ENCODE results near the gene PNLIPRP2. TPM values are rescaled to one million over a fixed set of nuclear protein-coding genes. Genes with fewer than 3 reads are reported as not detected.

Gene PNLIPRP2
- total RNA-seq, 2 donors from 2014 or later = 455 to 2,069 TPM

- Histone ChIP-seq H3K4me1 (peaks cover 60% of the 10 kb centered on the region), H3K36me3 (replicated peaks in 1 of 2; ENCODE audit: insufficient read depth in 1 of 2, low read depth in 2 of 2) (peaks cover 3% of the 10 kb centered on the region in 2 donors), H3K27ac (peak overlapping the region; percentile 60 to 97 (median 94)), H3K9me3 (no peaks in the 10 kb centered on the region), H3K4me3 (no peak overlapping the region), H3K27me3 (no peaks in the 10 kb centered on the region)
- intact Hi-C loops (cut with DNase I) = no loop called here
- TF ChIP-seq CTCF (IDR thresholded peaks at IDR 0.05) (no peak), POLR2A (IDR thresholded peaks at IDR 0.05) (peak in 2 of 3 donors; percentile 61 to 66)
- no peak for DNase-seq
- ATAC-seq = no peak
- WGBS, 2 donors = 42 to 51% methylated on average over 2 of the region's 2 CpGs
These were observed 24.7 kb upstream of the PNLIPRP2 start for GRCh38 chr10:116596062-116596461.

DNA sequence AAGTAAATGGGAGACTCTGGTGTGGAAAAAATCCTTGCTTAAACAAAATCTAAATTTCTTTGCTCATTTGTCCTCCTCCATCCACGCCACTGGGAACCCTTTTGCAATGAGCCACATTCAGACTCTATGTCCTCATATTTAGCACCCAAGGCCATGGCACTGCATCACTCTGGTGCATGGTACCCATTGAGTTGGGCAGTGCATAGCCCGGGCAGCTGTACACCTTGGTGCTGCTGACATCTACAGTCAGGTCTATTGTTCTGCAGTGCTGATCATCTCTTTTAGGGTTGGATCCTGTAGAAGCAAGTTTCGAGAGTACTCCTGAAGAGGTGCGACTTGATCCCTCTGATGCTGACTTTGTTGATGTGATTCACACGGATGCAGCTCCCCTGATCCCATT is 23.2 kb upstream of the PNLIPRP2 start:
- Histone ChIP-seq H3K4me1 (peaks cover 66% of the 10 kb centered on the region), H3K36me3 (replicated peaks in 1 of 2; ENCODE audit: insufficient read depth in 1 of 2, low read depth in 2 of 2) (peaks cover 3% of the 10 kb centered on the region in 2 donors), H3K27ac (peak overlapping the region; percentile 48 to 97 (median 94)), H3K4me3 (no peak overlapping the region), H3K9me3 (no peaks in the 10 kb centered on the region), H3K27me3 (no peaks in the 10 kb centered on the region)
- intact Hi-C loops (cut with DNase I) = no loop called here
- TF ChIP-seq CTCF (IDR thresholded peaks at IDR 0.05) = peak in 2 of 7 experiments; percentile 16 to 25
- TF ChIP-seq POLR2A (IDR thresholded peaks at IDR 0.05) = peak in 2 of 3 donors; percentile 74 to 78
- ATAC-seq (no peak), DNase-seq (peak in 2 of 4 donors; percentile 57 to 60)
- 38 to 89% methylated on average over 4 to 5 of the region's 5 CpGs for WGBS, 2 donors

DNA sequence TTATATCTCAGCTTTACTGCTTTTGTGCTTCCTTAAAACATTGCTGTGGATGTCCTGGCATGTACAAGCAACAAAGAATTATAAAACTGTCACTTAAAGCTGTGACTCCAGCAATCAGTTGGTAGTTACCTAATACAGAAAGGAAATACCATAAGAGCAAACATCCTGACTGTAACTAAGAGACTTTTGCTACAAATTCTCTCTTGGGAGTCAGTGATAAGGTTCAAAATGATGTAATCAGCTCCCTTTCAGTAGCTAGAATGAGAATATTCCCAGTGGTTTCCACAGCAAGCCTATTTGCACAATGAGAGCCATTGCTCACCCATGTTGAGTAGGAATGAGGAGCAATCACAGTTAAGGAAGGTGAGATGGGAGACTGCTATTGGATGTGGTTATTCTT is 22.4 kb upstream of the PNLIPRP2 start:
- DNase-seq = no peak
- TF ChIP-seq CTCF (IDR thresholded peaks at IDR 0.05) (no peak), POLR2A (IDR thresholded peaks at IDR 0.05) (no peak)
- peak; percentile 22 for ATAC-seq
- Histone ChIP-seq H3K4me3 (no peak overlapping the region), H3K9me3 (no peaks in the 10 kb centered on the region), H3K27ac (peak overlapping the region; percentile 48 to 97 (median 94)), H3K4me1 (peaks cover 66% of the 10 kb centered on the region), H3K27me3 (no peaks in the 10 kb centered on the region), H3K36me3 (replicated peaks in 1 of 2; ENCODE audit: insufficient read depth in 1 of 2, low read depth in 2 of 2) (peaks cover 3 to 6% of the 10 kb centered on the region in 2 donors)
- intact Hi-C loops (cut with DNase I) = no loop called here

DNA sequence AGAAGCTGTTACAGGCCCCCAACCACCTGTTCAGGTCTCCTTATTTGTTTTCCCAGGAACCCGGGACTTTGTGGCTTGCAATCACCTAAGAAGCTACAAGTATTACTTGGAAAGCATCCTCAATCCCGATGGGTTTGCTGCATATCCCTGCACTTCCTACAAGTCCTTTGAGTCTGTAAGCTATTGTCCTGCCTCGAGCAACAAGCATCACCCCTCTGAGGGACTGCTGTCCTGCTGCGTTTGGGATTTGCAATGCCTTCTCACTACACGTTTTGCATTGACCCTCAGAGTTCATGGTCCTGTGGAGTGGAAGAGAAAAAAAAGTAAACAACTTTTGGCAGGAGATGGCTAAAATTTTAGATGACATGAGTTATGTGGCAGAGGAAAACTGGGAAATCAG is 20.8 kb upstream of the PNLIPRP2 start:
- Histone ChIP-seq H3K4me3 (no peak overlapping the region), H3K4me1 (peaks cover 61% of the 10 kb centered on the region), H3K27me3 (no peaks in the 10 kb centered on the region), H3K9me3 (no peaks in the 10 kb centered on the region), H3K36me3 (replicated peaks in 1 of 2; ENCODE audit: insufficient read depth in 1 of 2, low read depth in 2 of 2) (peaks cover 3 to 10% of the 10 kb centered on the region in 2 donors), H3K27ac (peak overlapping the region in 3 of 4 donors; percentile 37 to 97 (median 94))
- intact Hi-C loops (cut with DNase I) = no loop called here
- DNase-seq (peak in 1 of 4 donors; percentile 18), ATAC-seq (no peak)
- no peak for TF ChIP-seq CTCF (IDR thresholded peaks at IDR 0.05)
- no peak for TF ChIP-seq POLR2A (IDR thresholded peaks at IDR 0.05)
- 21 to 28% methylated on average over 5 of the region's 5 CpGs for WGBS, 2 donors

Data from body of pancreas (tissue), 4 donors.